SK-N-SH treated with all-trans-retinoic acid at 6 μM for 48 hours (cell line): ENCODE measurements around the gene ZNF91.

ENCODE experiments used
- CREB5 ChIP-seq: fragments of 250-450 bp; sonication (Bioruptor Pico); IDR thresholded peaks from 2 replicates; pipeline ENCODE4 v1.5.1; 2020; ENCODE audit warnings: low read depth, mild to moderate bottlenecking, moderate library complexity
- CSDC2 ChIP-seq: fragments of 250-450 bp; sonication (Bioruptor Pico); IDR thresholded peaks from 2 replicates; pipeline ENCODE4 v1.5.0; 2020; ENCODE audit warnings: mild to moderate bottlenecking, moderate library complexity
- GLIS3 ChIP-seq: fragments of 250-450 bp; sonication (Bioruptor Pico); IDR thresholded peaks from 2 replicates; pipeline ENCODE4 v1.5.0; 2020; ENCODE audit warnings: mild to moderate bottlenecking, moderate library complexity
- RARB ChIP-seq: fragments of 250-450 bp; sonication (Bioruptor Pico); IDR thresholded peaks from 2 replicates; pipeline ENCODE4 v1.8.0; 2021; ENCODE audit warnings: mild to moderate bottlenecking, moderate library complexity
- ZFP3 ChIP-seq: fragments of 250-450 bp; sonication (Bioruptor Pico); IDR thresholded peaks from 2 replicates; pipeline ENCODE4 v1.5.0; 2020; ENCODE audit warnings: mild to moderate bottlenecking, moderate library complexity
- ZNF565 ChIP-seq: fragments of 450-650 bp; formaldehyde crosslinking; conservative IDR thresholded peaks from 2 replicates; pipeline ENCODE4 v1.5.0; 2020; ENCODE audit warnings: low read depth, mild to moderate bottlenecking, moderate library complexity

GRCh38 chr19:23403581-23404324, 8.5 kb upstream of the ZNF91 start:
- TF ChIP-seq CSDC2 (no peak), ZNF565 (CRISPR knock-in tag) (no peak), RARB (no peak), CREB5 (CRISPR knock-in tag) (no peak), GLIS3 (no peak), ZFP3 (CRISPR knock-in tag) (no peak)
